ENCODE measurements around the gene OBSCN. TPM values are rescaled to one million over a fixed set of nuclear protein-coding genes. Genes with fewer than 3 reads are reported as not detected.
A peak's percentile ranks its signal among the peaks of the same experiment; 100 is the strongest.

Gene OBSCN
- polyA plus RNA-seq, 1 donor from 2014 or later: 2.3 TPM

DNA sequence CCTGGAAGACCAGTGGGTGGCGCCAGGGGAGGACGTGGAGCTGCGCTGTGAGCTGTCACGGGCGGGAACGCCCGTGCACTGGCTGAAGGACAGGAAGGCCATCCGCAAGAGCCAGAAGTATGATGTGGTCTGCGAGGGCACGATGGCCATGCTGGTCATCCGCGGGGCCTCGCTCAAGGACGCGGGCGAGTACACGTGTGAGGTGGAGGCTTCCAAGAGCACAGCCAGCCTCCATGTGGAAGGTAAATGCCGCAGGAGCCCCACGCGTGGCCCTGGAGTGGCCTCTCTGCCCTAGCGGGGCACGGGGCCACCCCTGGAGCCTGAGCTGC lies 75.2 kb downstream of the OBSCN start:
- Mint-ChIP-seq H3K4me3 (peak overlapping the region in 1 of 4 donors; percentile 20), H3K9me3 (no peaks in the 10 kb centered on the region), H3K4me1 (no peaks in the 10 kb centered on the region), H3K27me3 (no peaks in the 10 kb centered on the region), H3K36me3 (no peaks in the 10 kb centered on the region), H3K27ac (no peak overlapping the region)

GRCh38 chr1:228283476-228284147 lies 75.8 kb downstream of the OBSCN start:
- Mint-ChIP-seq H3K4me1 (no peaks in the 10 kb centered on the region), H3K27ac (no peak overlapping the region), H3K4me3 (no peak overlapping the region), H3K9me3 (no peaks in the 10 kb centered on the region), H3K27me3 (no peaks in the 10 kb centered on the region), H3K36me3 (no peaks in the 10 kb centered on the region)

DNA sequence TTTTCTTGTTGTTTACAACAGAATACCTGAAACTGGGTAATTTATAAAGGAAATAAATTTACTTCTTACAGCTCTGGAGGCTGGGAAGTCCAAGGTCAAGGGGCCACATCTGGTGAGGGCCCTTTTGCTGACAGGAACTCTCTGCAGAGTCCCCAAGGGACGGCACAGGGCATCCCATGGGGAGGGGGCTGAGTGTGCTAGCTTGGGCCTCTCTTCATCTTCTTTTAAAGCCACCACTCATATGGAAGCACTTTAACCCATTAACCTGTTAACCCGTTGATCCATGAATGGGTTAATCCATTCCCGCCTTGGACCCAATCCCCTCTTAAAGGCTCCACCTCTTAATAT lies 76.3 kb downstream of the OBSCN start:
- H3K4me1 Mint-ChIP-seq: no peaks in the 10 kb centered on the region
- no peaks in the 10 kb centered on the region for H3K27me3 Mint-ChIP-seq
- no peak overlapping the region for H3K4me3 Mint-ChIP-seq
- H3K27ac Mint-ChIP-seq: no peak overlapping the region
- H3K9me3 Mint-ChIP-seq: no peaks in the 10 kb centered on the region
- no peaks in the 10 kb centered on the region for H3K36me3 Mint-ChIP-seq

GRCh38 chr1:228284521-228284920 lies 76.7 kb downstream of the OBSCN start:
- H3K4me3 Mint-ChIP-seq: no peak overlapping the region
- no peaks in the 10 kb centered on the region for H3K9me3 Mint-ChIP-seq
- H3K36me3 Mint-ChIP-seq: no peaks in the 10 kb centered on the region
- no peak overlapping the region for H3K27ac Mint-ChIP-seq
- H3K4me1 Mint-ChIP-seq: no peaks in the 10 kb centered on the region
- no peaks in the 10 kb centered on the region for H3K27me3 Mint-ChIP-seq

DNA sequence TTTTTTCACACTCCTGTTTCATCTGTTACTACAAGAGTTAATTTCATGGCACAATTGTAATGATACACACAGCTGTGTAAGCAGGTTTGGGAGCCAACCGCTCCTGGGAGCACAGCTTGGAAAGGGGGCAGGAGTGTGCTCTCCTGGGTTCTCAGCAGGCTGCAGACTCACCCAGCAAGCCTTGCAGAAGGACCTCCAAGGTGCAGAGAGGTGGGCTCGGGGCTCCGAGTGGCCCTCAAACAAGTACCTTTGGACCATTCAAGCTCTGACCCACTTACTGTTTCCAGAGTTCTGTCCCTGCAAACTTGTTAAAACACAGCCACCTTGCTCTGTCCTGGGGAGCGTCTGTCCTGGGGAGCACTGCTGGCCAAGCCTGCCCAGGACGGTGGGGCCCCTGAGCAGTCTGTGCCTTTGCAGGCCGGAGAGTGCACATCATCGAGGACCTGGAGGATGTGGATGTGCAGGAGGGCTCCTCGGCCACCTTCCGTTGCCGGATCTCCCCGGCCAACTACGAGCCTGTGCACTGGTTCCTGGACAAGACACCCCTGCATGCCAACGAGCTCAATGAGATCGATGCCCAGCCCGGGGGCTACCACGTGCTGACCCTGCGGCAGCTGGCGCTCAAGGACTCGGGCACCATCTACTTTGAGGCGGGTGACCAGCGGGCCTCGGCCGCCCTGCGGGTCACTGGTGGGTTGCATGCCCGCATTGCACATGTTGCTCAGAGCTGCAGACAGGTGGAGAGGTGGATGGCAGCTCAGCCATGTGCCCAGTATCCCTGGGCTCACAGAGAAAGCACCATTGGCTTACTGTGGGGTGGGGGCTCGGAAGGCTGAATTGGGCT lies 78.0 kb downstream of the OBSCN start:
- Mint-ChIP-seq H3K27ac (peak overlapping the region in 2 of 3 donors; percentile 0 to 78), H3K9me3 (no peaks in the 10 kb centered on the region), H3K4me1 (no peaks in the 10 kb centered on the region), H3K27me3 (no peaks in the 10 kb centered on the region), H3K4me3 (no peak overlapping the region), H3K36me3 (no peaks in the 10 kb centered on the region)

DNA sequence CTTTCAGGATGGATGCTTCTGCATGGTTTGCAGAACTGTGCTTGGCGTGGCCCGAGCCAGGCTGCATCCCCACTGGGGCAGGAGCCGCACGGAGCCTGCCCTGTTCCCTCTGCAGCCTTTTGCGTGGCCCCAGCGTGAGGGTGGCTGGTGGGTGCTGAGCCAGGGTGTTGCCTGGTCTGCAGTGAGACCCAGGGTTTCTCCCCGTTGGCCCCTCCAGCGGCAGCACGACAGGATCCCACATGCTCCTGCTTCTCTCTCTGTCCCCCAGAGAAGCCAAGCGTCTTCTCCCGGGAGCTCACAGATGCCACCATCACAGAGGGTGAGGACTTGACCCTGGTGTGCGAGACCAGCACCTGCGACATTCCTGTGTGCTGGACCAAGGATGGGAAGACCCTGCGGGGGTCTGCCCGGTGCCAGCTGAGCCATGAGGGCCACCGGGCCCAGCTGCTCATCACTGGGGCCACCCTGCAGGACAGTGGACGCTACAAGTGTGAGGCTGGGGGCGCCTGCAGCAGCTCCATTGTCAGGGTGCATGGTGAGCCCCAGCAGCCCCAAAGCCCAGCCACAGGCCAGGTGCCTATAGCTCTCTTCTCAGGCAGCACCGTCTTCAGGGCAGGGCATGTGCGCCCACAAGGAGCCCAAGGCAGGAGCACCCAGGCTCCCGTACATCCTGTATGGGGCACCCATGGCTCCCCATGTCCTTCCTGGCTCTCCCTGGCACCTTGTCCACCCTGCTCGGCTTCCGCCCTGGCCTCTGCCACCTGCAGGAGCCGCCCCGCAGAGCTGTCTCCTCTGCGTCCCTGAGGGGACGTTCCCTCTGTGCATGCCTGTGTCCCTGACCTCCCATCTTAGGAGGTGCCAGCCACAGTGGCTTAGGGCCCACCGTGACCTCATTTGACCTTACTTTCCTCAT lies 78.9 kb downstream of the OBSCN start:
- H3K9me3 Mint-ChIP-seq: no peaks in the 10 kb centered on the region
- no peaks in the 10 kb centered on the region for H3K4me1 Mint-ChIP-seq
- H3K27ac Mint-ChIP-seq: no peak overlapping the region
- H3K27me3 Mint-ChIP-seq: no peaks in the 10 kb centered on the region
- H3K36me3 Mint-ChIP-seq: no peaks in the 10 kb centered on the region
- H3K4me3 Mint-ChIP-seq: no peak overlapping the region

DNA sequence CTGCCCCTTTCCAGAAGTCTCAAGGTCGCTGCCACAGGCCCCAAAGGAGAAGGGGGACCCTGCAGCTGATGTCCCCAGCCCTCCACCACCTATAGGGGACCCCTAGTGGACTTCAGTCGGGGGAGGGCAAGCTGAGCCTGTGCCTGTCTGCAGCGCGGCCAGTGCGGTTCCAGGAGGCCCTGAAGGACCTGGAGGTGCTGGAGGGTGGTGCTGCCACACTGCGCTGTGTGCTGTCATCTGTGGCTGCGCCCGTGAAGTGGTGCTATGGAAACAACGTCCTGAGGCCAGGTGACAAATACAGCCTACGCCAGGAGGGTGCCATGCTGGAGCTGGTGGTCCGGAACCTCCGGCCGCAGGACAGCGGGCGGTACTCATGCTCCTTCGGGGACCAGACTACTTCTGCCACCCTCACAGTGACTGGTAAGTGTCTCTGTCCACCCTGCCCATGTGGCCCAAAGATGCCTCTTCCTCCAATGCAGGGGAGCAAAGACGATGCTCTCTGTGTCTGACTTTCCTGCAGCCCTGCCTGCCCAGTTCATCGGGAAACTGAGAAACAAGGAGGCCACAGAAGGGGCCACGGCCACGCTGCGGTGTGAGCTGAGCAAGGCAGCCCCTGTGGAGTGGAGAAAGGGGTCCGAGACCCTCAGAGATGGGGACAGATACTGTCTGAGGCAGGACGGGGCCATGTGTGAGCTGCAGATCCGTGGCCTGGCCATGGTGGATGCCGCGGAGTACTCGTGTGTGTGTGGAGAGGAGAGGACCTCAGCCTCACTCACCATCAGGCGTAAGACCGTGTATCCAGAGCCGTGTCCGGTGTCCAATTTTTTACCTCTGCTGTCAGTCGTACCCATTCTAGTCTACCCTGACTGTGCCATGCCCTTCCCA lies 79.9 kb downstream of the OBSCN start:
- Mint-ChIP-seq H3K4me3 (no peak overlapping the region), H3K9me3 (no peaks in the 10 kb centered on the region)

DNA sequence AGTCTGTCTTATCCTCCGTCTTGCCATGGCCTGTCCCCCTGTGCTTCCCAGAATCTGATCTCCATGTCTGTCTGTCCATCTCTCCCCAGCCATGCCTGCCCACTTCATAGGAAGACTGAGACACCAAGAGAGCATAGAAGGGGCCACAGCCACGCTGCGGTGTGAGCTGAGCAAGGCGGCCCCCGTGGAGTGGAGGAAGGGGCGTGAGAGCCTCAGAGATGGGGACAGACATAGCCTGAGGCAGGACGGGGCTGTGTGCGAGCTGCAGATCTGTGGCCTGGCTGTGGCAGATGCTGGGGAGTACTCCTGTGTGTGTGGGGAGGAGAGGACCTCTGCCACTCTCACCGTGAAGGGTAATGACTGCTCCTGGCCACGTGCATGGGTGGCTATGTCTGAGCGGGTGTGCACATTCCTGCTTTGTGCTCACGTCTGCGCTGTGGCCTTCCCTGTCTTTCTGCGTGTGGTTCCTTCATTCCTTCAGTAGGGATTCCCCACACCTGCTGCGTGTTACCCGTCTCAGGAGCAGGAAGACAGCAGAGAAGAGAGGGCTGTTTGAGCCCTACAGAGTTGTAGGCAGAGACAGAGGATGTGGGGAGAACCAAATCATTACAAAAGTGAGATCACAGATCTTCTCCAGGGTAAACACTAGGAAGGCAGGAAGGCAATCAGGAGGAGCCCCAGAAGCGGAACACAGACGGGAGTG lies 80.8 kb downstream of the OBSCN start:
- Mint-ChIP-seq H3K27me3 (no peaks in the 10 kb centered on the region), H3K9me3 (no peaks in the 10 kb centered on the region), H3K4me1 (no peaks in the 10 kb centered on the region), H3K4me3 (no peak overlapping the region), H3K27ac (peak overlapping the region in 1 of 3 donors; percentile 32), H3K36me3 (peaks cover 2% of the 10 kb centered on the region)

More for the DNA sequence above, 79.9 kb downstream of the OBSCN start:
- Mint-ChIP-seq H3K4me1 (no peaks in the 10 kb centered on the region), H3K27ac (no peak overlapping the region), H3K27me3 (no peaks in the 10 kb centered on the region), H3K36me3 (no peaks in the 10 kb centered on the region)

GRCh38 chr1:228289239-228289849 lies 81.5 kb downstream of the OBSCN start:
- Mint-ChIP-seq H3K9me3 (no peaks in the 10 kb centered on the region), H3K4me1 (no peaks in the 10 kb centered on the region), H3K27ac (no peak overlapping the region), H3K4me3 (no peak overlapping the region), H3K27me3 (no peaks in the 10 kb centered on the region), H3K36me3 (peaks cover 5% of the 10 kb centered on the region)

DNA sequence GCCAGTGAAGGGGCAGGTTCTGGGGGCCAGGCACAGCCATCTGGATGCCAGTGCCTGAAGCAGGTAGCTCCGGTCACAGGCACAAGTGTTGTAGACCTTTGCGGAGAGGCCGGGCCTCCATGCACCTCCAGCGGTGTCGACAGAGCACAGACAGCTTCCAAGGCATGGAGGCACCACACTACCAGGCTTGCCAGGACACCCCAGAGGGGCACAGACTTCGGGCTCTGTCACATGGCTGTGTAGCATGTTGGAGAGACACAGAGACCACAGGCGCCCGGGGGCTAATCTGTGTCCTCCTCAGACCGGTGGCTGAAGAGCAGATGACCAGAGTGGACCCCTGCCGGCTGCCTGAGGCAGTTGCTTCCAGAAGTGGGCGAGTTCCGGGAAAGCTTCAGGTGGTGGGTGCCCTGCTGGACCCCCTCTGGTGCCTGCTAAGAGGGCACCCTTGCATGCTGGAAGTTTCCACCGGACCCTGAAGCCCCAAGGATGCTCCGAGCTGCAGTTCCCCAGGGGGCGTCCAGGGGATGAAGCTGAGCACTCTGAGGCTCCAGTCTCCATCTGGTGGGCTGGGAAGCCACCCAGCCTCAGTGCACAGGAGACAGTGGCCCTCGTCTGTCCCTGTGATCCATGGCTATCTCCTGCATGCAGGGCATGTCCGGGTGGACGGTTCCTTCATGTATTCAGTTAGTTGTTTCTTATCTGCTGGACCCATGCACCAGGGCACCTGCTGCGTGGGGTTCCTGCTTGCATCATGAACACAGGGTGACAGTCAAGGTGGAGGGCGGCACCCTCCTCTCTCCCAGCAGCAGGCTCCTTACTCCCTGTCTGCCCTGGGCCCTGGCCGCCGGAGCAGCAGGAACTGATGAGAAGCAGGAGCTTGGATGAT lies 82.4 kb downstream of the OBSCN start:
- no peak overlapping the region for H3K27ac Mint-ChIP-seq
- H3K9me3 Mint-ChIP-seq: no peaks in the 10 kb centered on the region
- H3K36me3 Mint-ChIP-seq: peaks cover 5% of the 10 kb centered on the region
- no peaks in the 10 kb centered on the region for H3K4me1 Mint-ChIP-seq
- no peak overlapping the region for H3K4me3 Mint-ChIP-seq
- H3K27me3 Mint-ChIP-seq: no peaks in the 10 kb centered on the region

DNA sequence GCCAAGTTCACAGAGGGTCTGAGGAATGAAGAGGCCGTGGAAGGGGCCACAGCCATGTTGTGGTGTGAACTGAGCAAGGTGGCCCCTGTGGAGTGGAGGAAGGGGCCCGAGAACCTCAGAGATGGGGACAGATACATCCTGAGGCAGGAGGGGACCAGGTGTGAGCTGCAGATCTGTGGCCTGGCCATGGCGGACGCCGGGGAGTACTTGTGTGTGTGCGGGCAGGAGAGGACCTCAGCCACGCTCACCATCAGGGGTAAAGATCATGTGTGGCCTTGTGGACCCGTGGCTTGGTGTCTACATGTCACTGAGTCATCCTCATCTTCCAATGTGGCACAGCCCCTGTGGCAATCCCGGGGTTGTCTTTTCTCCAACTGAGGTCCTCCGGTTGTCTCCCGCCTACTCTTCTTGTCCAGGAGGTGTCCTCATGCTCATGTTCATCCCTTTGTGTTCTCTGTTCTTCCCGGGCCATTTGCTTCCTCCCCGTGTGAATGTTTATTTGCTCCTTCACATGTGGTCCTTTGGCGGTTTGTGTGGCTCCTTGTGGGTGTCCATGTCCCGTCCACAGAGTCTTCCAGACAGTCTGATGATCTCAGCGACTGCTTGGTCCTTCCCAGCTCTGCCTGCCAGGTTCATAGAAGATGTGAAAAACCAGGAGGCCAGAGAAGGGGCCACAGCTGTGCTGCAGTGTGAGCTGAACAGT lies 84.2 kb downstream of the OBSCN start:
- Mint-ChIP-seq H3K9me3 (peaks cover 1 to 2% (median 1%) of the 10 kb centered on the region in 3 donors), H3K36me3 (peaks cover 5% of the 10 kb centered on the region), H3K27me3 (no peaks in the 10 kb centered on the region), H3K27ac (peak overlapping the region in 1 of 3 donors; percentile 51), H3K4me3 (peak overlapping the region in 1 of 4 donors; percentile 4), H3K4me1 (no peaks in the 10 kb centered on the region)

DNA sequence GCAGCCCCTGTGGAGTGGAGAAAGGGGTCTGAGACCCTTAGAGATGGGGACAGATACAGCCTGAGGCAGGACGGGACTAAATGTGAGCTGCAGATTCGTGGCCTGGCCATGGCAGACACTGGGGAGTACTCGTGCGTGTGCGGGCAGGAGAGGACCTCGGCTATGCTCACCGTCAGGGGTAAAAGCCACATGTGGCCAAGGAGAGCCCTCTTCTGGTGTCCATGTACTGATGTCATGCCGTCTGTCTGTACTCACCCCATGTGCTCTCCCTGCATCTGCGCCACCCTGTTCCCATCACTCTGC lies 84.7 kb downstream of the OBSCN start:
- no peaks in the 10 kb centered on the region for H3K27me3 Mint-ChIP-seq
- H3K4me3 Mint-ChIP-seq: no peak overlapping the region
- peaks cover 5% of the 10 kb centered on the region for H3K36me3 Mint-ChIP-seq
- H3K27ac Mint-ChIP-seq: peak overlapping the region in 1 of 3 donors; percentile 51
- no peaks in the 10 kb centered on the region for H3K4me1 Mint-ChIP-seq
- peaks cover 4 to 7% (median 4%) of the 10 kb centered on the region in 3 donors for H3K9me3 Mint-ChIP-seq

Data from IgD-negative memory B cell (primary cell).